ENCODE data around the gene BBLN.

Gene BBLN

DNA sequence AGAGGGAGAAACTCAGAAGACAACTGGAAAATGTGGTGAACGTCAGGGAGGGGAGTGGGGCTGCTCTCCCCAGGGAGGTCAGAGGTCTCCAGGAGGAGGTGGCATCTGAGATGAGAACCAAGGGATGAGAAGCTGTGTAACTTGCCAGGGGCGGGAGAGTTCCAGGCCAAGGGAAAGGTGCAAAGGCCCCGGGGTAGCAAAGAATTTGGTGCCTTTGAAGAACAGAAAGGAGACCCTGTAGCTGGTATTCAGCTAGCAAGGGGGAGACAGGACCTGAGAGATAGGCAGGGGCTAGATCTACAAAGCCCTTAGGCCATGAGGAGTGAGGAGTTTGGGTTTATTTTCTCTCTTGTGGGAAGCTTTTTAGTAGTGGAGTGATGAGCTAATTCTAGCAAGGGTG is 46.4 kb downstream of the BBLN start:
- no peaks in the 10 kb centered on the region for H3K36me3 ChIP-seq (ENCODE audit: insufficient read depth, low read length)
- H3K9me2 ChIP-seq (ENCODE audit: low read depth, low read length) = no peaks in the 10 kb centered on the region
- no peak overlapping the region for H2AFZ ChIP-seq (ENCODE audit: low read length)
- H3K79me2 ChIP-seq (ENCODE audit: insufficient read depth, low read length) = no peaks in the 10 kb centered on the region
- H3K9ac ChIP-seq (ENCODE audit: low read length) = no peak overlapping the region
- no peaks in the 10 kb centered on the region for H4K20me1 ChIP-seq (ENCODE audit: insufficient read depth, low read length)
- H3K27me3 ChIP-seq (ENCODE audit: insufficient read depth, low read length) = peaks cover 34% of the 10 kb centered on the region
- H3F3A ChIP-seq (ENCODE audit: insufficient read depth, low read length) = no peaks in the 10 kb centered on the region
- no peak overlapping the region for H3K4me3 ChIP-seq (ENCODE audit: low read depth, low read length, poor library complexity, severe bottlenecking)
- no peak overlapping the region for H3K27ac ChIP-seq (ENCODE audit: low read depth, low read length, poor library complexity, severe bottlenecking)
- no peak for TF ChIP-seq CTCF (IDR thresholded peaks at IDR 0.05; ENCODE audit: low read length)
- TF ChIP-seq EZH2 (IDR thresholded peaks at IDR 0.05; ENCODE audit: borderline replicate concordance, low read length) = no peak
- peaks cover 23% of the 10 kb centered on the region for H3K4me1 ChIP-seq (ENCODE audit: insufficient read depth, low read length, severe bottlenecking)
- H3K4me2 ChIP-seq (ENCODE audit: low read length) = no peak overlapping the region
- no peaks in the 10 kb centered on the region for H3K9me3 ChIP-seq (ENCODE audit: low read length)

DNA sequence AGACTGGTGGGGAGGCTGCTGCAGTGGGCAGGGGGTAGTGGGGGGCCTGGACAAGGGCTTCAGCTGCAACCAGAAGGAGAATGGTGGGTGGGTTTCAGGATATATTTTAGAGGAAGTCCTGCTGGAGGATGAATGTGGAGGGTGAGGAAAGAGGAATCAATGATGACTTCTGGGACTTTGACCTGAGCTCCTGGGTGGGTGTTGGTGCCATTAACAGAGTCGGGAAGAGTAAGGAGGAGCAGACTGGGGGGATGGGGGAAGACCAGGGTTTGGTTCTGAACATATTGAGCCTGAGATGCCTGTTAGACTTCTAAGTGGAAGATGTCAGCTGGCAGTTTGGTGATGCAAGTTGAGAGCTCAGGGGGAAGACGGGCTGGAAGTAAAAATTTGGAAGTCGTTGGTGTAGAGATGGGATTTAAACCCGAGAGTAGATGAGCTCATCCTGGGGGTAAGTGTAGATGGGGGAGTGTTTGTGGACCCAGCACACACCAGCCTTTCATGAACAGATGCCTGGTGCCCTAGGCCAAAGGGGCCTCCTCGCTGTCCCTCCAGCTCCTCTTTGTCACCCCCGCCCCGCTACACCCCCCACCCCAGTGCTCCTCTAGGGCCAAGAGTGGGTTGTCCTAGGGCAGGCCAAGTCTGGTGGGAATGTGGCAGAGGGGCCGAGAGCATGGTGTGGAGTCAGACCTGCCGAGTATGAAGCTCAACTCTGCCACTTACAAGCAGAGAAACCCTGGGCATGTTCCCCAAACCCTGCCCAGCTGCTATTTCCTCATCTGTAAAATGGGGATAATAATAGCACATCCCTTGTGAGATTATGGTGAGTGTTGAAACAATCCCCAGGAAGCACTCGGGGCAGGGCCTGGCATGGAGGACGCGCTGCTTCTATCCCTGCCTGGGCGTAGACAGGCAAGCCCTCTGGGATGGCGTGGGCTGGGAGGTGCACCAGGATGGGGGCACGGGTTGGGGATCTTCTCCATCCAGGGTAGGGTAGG is 47.1 kb downstream of the BBLN start:
- Histone ChIP-seq H3K9ac (ENCODE audit: low read length) (no peak overlapping the region), H3K9me2 (ENCODE audit: low read depth, low read length) (no peaks in the 10 kb centered on the region), H2AFZ (ENCODE audit: low read length) (no peak overlapping the region), H3K4me2 (ENCODE audit: low read length) (no peak overlapping the region), H3K9me3 (ENCODE audit: low read length) (no peaks in the 10 kb centered on the region), H3F3A (ENCODE audit: insufficient read depth, low read length) (no peaks in the 10 kb centered on the region), H3K4me1 (ENCODE audit: insufficient read depth, low read length, severe bottlenecking) (peaks cover 18% of the 10 kb centered on the region), H3K27ac (ENCODE audit: low read depth, low read length, poor library complexity, severe bottlenecking) (no peak overlapping the region), H3K79me2 (ENCODE audit: insufficient read depth, low read length) (no peaks in the 10 kb centered on the region), H3K36me3 (ENCODE audit: insufficient read depth, low read length) (no peaks in the 10 kb centered on the region), H4K20me1 (ENCODE audit: insufficient read depth, low read length) (no peaks in the 10 kb centered on the region), H3K27me3 (ENCODE audit: insufficient read depth, low read length) (peaks cover 38% of the 10 kb centered on the region), H3K4me3 (ENCODE audit: low read depth, low read length, poor library complexity, severe bottlenecking) (no peak overlapping the region)
- no peak for TF ChIP-seq CTCF (IDR thresholded peaks at IDR 0.05; ENCODE audit: low read length)
- no peak for TF ChIP-seq EZH2 (IDR thresholded peaks at IDR 0.05; ENCODE audit: borderline replicate concordance, low read length)

GRCh38 chr9:128208386-128208785 is 48.3 kb downstream of the BBLN start:
- Histone ChIP-seq H3F3A (ENCODE audit: insufficient read depth, low read length) (no peaks in the 10 kb centered on the region), H4K20me1 (ENCODE audit: insufficient read depth, low read length) (no peaks in the 10 kb centered on the region), H3K36me3 (ENCODE audit: insufficient read depth, low read length) (no peaks in the 10 kb centered on the region), H3K9me2 (ENCODE audit: low read depth, low read length) (no peaks in the 10 kb centered on the region), H3K4me3 (ENCODE audit: low read depth, low read length, poor library complexity, severe bottlenecking) (no peak overlapping the region), H3K4me1 (ENCODE audit: insufficient read depth, low read length, severe bottlenecking) (peaks cover 7% of the 10 kb centered on the region), H3K9ac (ENCODE audit: low read length) (no peak overlapping the region), H3K4me2 (ENCODE audit: low read length) (no peak overlapping the region), H2AFZ (ENCODE audit: low read length) (no peak overlapping the region), H3K27ac (ENCODE audit: low read depth, low read length, poor library complexity, severe bottlenecking) (no peak overlapping the region), H3K9me3 (ENCODE audit: low read length) (no peaks in the 10 kb centered on the region), H3K27me3 (ENCODE audit: insufficient read depth, low read length) (peaks cover 39% of the 10 kb centered on the region), H3K79me2 (ENCODE audit: insufficient read depth, low read length) (no peaks in the 10 kb centered on the region)
- no peak for TF ChIP-seq EZH2 (IDR thresholded peaks at IDR 0.05; ENCODE audit: borderline replicate concordance, low read length)
- TF ChIP-seq CTCF (IDR thresholded peaks at IDR 0.05; ENCODE audit: low read length) = no peak

Measured in OCI-LY1 (cell line).